ENCODE results near the gene CHAC1. TPM values are rescaled to one million over a fixed set of nuclear protein-coding genes. Genes with fewer than 3 reads are reported as not detected.
A peak's percentile ranks its signal among the peaks of the same experiment; 100 is the strongest.

CHAC1 gene
- total RNA-seq, 2 experiments from 2014 or later: 0.42 to 0.47 TPM

DNA sequence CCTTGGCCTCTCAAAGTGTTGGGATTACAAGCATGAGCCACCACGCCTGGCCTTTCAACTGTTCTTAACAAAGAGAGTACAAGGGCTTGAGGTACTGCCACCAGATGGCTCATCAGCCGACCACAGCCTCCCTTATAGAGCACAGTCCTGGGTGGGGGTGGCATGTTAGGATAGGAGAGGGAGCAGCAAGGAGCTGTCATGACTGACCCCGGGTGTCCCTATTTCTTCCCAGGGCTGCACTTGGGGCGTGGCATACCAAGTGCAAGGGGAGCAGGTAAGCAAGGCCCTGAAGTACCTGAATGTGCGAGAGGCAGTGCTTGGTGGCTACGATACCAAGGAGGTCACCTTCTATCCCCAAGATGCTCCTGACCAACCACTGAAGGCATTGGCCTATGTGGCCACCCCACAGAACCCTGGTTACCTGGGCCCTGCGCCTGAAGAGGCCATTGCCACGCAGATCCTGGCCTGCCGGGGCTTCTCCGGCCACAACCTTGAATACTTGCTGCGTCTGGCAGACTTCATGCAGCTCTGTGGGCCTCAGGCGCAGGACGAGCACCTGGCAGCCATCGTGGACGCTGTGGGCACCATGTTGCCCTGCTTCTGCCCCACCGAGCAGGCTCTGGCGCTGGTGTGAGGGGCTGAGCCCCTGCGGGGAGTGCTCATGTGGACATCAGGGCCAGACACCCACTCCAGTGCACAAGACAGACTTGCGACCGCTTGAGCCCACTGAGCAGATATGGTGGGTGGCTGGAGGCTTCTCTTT lies 2.1 kb downstream of the CHAC1 start:
- no peak for DNase-seq
- H3K4me3 Mint-ChIP-seq: peak overlapping the region; percentile 96
- Histone ChIP-seq H3K9me3 (ENCODE audit: control insufficient read depth in 1 of 2, insufficient read depth in 1 of 2, low read length in 2 of 2) (no peaks in the 10 kb centered on the region), H3K4me3 (ENCODE audit: low read length) (no peak overlapping the region), H3K27ac (ENCODE audit: low read depth in 1 of 2, low read length in 2 of 2) (no peak overlapping the region), H3K36me3 (ENCODE audit: insufficient read depth, low read length) (no peaks in the 10 kb centered on the region), H3K4me1 (ENCODE audit: insufficient read depth, low read length) (peaks cover 18% of the 10 kb centered on the region), H3K27me3 (ENCODE audit: control insufficient read depth in 1 of 2, insufficient read depth in 2 of 2, low read length in 2 of 2) (no peaks in the 10 kb centered on the region)
- no peaks in the 10 kb centered on the region for H3K9me3 Mint-ChIP-seq
- intact Hi-C loops (cut with DNase I, micrococcal nuclease): loop anchor here in 1 of 2 experiments (10.0 kb wide), 3 partner anchors 51 to 449 kb away; partner anchors contain the start of genes KNL1 and NDUFAF1
- ATAC-seq (ENCODE audit: poor library complexity): no peak
- H3K36me3 Mint-ChIP-seq (ENCODE audit: low read depth): peaks cover 9% of the 10 kb centered on the region
- H3K4me1 Mint-ChIP-seq (ENCODE audit: low read depth): peaks cover 10% of the 10 kb centered on the region
- H3K27me3 Mint-ChIP-seq: no peaks in the 10 kb centered on the region
- POLR2A ChIA-PET: no interaction called here
- CTCF ChIA-PET: interaction anchor here (1.3 to 4.5 kb wide), 2 partner anchors 14 to 25 kb away, joined by 4 to 37 read pairs; no protein-coding TSS in a partner anchor
- TF ChIP-seq, protein P1, sequence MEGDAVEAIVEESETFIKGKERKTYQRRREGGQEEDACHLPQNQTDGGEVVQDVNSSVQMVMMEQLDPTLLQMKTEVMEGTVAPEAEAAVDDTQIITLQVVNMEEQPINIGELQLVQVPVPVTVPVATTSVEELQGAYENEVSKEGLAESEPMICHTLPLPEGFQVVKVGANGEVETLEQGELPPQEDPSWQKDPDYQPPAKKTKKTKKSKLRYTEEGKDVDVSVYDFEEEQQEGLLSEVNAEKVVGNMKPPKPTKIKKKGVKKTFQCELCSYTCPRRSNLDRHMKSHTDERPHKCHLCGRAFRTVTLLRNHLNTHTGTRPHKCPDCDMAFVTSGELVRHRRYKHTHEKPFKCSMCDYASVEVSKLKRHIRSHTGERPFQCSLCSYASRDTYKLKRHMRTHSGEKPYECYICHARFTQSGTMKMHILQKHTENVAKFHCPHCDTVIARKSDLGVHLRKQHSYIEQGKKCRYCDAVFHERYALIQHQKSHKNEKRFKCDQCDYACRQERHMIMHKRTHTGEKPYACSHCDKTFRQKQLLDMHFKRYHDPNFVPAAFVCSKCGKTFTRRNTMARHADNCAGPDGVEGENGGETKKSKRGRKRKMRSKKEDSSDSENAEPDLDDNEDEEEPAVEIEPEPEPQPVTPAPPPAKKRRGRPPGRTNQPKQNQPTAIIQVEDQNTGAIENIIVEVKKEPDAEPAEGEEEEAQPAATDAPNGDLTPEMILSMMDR (IDR thresholded peaks at IDR 0.05): no peak
- H3K27ac Mint-ChIP-seq: no peak overlapping the region

DNA sequence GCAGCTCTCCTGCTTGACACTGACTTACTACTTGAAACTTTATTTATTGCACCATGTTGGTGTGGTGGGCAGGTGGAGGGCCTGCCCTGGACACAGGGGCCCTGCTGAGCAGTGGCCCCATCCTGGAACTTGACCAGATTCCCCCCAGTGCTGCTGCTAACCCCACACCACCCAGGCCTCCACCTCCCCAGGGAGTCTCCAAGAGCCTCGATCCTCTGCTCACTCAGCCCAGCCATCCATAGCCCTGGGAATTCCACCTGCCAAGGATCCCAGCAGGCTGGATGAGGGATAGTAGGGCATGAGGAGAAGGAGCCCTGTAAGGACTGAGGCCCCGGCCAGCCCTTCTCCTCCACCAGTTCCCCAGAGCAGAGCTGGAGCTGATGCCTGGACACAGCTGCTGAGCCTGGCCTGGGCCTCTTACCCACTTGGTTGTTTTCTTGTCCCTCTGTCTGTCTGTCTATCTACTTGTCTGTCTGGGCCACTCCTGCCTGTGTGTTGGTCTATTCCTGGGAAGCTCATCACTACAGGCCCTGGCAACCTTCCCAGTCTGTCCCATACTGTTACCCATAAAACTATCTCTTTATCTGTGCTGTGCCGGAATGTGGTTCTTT lies 2.8 kb downstream of the CHAC1 start:
- intact Hi-C loops (cut with DNase I, micrococcal nuclease): loop anchor here in 1 of 2 experiments (10.0 kb wide), 3 partner anchors 51 to 449 kb away; partner anchors contain the start of genes KNL1 and NDUFAF1
- Mint-ChIP-seq H3K4me1 (ENCODE audit: low read depth) (peaks cover 10% of the 10 kb centered on the region), H3K9me3 (no peaks in the 10 kb centered on the region), H3K27me3 (no peaks in the 10 kb centered on the region), H3K36me3 (ENCODE audit: low read depth) (peaks cover 9% of the 10 kb centered on the region), H3K4me3 (peak overlapping the region; percentile 73), H3K27ac (no peak overlapping the region)
- ATAC-seq (ENCODE audit: poor library complexity) (no peak), DNase-seq (no peak)
- no peaks in the 10 kb centered on the region for H3K36me3 ChIP-seq (ENCODE audit: insufficient read depth, low read length)
- TF ChIP-seq, protein P1 (IDR thresholded peaks at IDR 0.05): no peak
- no peak overlapping the region for H3K27ac ChIP-seq (ENCODE audit: low read depth in 1 of 2, low read length in 2 of 2)
- H3K27me3 ChIP-seq (ENCODE audit: control insufficient read depth in 1 of 2, insufficient read depth in 2 of 2, low read length in 2 of 2): no peaks in the 10 kb centered on the region
- ChIA-PET POLR2A (no interaction called here), CTCF (interaction anchor here (1.2 kb wide), 1 partner anchor 13 kb away, joined by 3 read pairs; no protein-coding TSS in a partner anchor)
- H3K4me1 ChIP-seq (ENCODE audit: insufficient read depth, low read length): peaks cover 18% of the 10 kb centered on the region
- H3K4me3 ChIP-seq (ENCODE audit: low read length): no peak overlapping the region
- no peaks in the 10 kb centered on the region for H3K9me3 ChIP-seq (ENCODE audit: control insufficient read depth in 1 of 2, insufficient read depth in 1 of 2, low read length in 2 of 2)

DNA sequence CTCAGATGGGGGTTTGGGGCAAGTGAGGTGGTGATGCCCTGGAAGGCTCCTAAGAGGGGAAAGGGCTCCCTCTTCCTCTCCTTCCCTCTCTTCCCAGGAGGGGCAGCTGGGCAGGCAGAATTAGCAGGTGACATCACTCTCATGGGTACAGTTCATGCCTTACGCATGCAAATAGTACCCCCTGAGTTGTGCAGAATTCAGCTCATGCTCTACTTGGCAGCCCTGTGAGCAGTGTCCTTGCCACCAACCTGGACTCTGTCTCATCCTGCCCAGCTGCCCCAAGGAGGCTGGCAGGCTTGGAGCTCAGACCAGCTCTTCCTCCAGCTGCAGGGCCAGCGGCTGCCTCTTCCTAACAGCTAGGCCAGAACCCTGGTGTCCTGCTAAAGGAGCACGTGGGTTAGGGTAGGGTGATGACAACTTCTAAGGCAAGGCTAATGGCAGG lies 3.3 kb downstream of the CHAC1 start:
- ATAC-seq (ENCODE audit: poor library complexity): no peak
- H3K27me3 Mint-ChIP-seq: no peaks in the 10 kb centered on the region

More for the DNA sequence above, 3.3 kb downstream of the CHAC1 start:
- Mint-ChIP-seq H3K27ac (no peak overlapping the region), H3K36me3 (ENCODE audit: low read depth) (peaks cover 9% of the 10 kb centered on the region), H3K9me3 (no peaks in the 10 kb centered on the region), H3K4me1 (ENCODE audit: low read depth) (peaks cover 9% of the 10 kb centered on the region), H3K4me3 (peak overlapping the region; percentile 73)
- Histone ChIP-seq H3K4me1 (ENCODE audit: insufficient read depth, low read length) (peaks cover 18% of the 10 kb centered on the region), H3K27me3 (ENCODE audit: control insufficient read depth in 1 of 2, insufficient read depth in 2 of 2, low read length in 2 of 2) (no peaks in the 10 kb centered on the region), H3K4me3 (ENCODE audit: low read length) (no peak overlapping the region), H3K27ac (ENCODE audit: low read depth in 1 of 2, low read length in 2 of 2) (no peak overlapping the region), H3K9me3 (ENCODE audit: control insufficient read depth in 1 of 2, insufficient read depth in 1 of 2, low read length in 2 of 2) (no peaks in the 10 kb centered on the region), H3K36me3 (ENCODE audit: insufficient read depth, low read length) (no peaks in the 10 kb centered on the region)
- TF ChIP-seq, protein P1 (IDR thresholded peaks at IDR 0.05): no peak
- ChIA-PET POLR2A (interaction anchor here (0.7 kb wide), 1 partner anchor 24 kb away, joined by 3 read pairs; no protein-coding TSS in a partner anchor), CTCF (interaction anchor here (1.2 kb wide), 1 partner anchor 14 kb away, joined by 3 read pairs; no protein-coding TSS in a partner anchor)
- no peak for DNase-seq
- intact Hi-C loops (cut with DNase I, micrococcal nuclease): loop anchor here in 1 of 2 experiments (10.0 kb wide), 3 partner anchors 52 to 448 kb away; partner anchors contain the start of genes KNL1 and NDUFAF1

Data from CD4-positive, alpha-beta T cell (primary cell).